SK-N-SH treated with all-trans-retinoic acid at 6 μM for 48 hours (cell line): ENCODE results near the gene RNF10.

Experiments
- BACH2 ChIP-seq: fragments of 250-450 bp; sonication (Bioruptor Pico); IDR thresholded peaks from 2 replicates; pipeline ENCODE4 v1.9.0; 2021; ENCODE audit warnings: mild to moderate bottlenecking, borderline replicate concordance
- RARB ChIP-seq: fragments of 250-450 bp; sonication (Bioruptor Pico); IDR thresholded peaks from 2 replicates; pipeline ENCODE4 v1.8.0; 2021; ENCODE audit warnings: mild to moderate bottlenecking, moderate library complexity
- ZFP3 ChIP-seq: fragments of 250-450 bp; sonication (Bioruptor Pico); IDR thresholded peaks from 2 replicates; pipeline ENCODE4 v1.5.0; 2020; ENCODE audit warnings: mild to moderate bottlenecking, moderate library complexity

DNA sequence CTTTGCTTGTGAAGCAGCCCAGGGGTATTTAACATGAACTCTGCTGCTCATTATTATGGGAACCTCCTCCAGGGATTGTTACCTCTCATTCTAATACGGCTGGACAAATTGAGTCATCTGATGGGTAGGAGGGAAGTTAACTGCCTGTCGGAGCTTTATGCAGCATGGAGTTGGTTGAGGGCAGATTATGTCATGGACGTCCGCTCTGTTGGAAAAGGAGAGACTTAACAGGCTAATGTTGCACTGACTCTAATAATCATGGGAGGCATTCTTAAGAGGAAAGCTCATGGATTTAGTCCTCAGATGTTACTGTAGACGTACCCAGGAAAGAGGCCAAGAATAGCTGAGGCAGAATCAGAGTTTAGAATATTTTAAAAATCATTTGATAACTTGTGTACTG is 37.1 kb downstream of the RNF10 start:
- no peak for TF ChIP-seq ZFP3 (CRISPR knock-in tag)
- TF ChIP-seq RARB (CRISPR knock-in tag) = no peak
- TF ChIP-seq BACH2 (CRISPR knock-in tag) = no peak
